Measurements from ENCODE around the gene ZNF736. TPM values are rescaled to one million over a fixed set of nuclear protein-coding genes. Genes with fewer than 3 reads are reported as not detected.
"Not testable (repeated sequence)": the region's sequence is repeated elsewhere in the genome, so short reads cannot be mapped to it uniquely, and the experiment has no call there.

Gene ZNF736
- total RNA-seq, 1 experiment from 2014 or later = 1.2 TPM

DNA sequence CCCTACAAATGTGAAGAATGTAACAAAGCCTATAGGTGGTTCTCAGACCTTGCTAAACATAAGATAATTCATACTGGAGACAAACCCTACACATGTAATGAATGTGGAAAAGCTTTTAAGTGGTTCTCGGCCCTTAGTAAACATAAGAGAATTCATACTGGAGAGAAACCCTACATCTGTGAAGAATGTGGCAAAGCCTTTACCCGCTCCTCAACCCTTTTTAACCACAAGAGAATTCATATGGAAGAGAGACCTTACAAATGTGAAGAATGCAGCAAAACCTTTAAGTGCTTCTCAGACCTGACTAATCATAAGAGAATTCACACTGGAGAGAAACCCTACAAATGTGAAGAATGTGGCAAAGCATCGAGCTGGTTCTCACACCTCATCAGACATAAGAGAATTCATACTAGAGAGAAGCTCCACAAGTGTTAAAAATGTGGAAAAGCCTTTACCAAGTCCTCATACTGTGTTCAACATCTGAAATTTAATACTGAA lies 35.0 kb downstream of the ZNF736 start:
- not testable (repeated sequence) for DNase-seq, H3K4me3 ChIP-seq, H3K9me3 ChIP-seq, H3K27me3 ChIP-seq, H3K36me3 ChIP-seq

DNA sequence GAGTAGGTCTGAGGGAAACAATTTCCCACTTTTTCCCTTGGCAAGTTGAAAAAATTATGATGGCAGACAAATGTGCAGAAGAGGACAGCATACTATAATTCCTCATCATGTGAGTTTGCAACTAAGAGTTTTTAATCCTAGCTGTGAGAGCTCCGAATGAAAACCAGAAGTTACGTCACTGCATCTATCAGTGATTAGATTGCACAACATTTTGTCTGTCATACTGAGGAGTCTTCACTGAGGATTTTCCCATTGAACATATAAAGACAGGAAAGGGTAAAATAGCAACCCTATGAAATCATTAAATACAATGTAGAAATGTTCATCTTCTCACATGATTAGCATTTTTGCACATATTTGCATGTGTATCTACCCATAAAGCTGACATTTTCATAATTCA lies 45.8 kb downstream of the ZNF736 start:
- Histone ChIP-seq H3K36me3 (no peaks in the 10 kb centered on the region; the same call in 1 of the 2 replicates), H3K9me3 (no peaks in the 10 kb centered on the region; the same call in 1 of the 2 replicates), H3K27me3 (no peaks in the 10 kb centered on the region), H3K4me3 (no peak overlapping the region)
- DNase-seq = no peak

DNA sequence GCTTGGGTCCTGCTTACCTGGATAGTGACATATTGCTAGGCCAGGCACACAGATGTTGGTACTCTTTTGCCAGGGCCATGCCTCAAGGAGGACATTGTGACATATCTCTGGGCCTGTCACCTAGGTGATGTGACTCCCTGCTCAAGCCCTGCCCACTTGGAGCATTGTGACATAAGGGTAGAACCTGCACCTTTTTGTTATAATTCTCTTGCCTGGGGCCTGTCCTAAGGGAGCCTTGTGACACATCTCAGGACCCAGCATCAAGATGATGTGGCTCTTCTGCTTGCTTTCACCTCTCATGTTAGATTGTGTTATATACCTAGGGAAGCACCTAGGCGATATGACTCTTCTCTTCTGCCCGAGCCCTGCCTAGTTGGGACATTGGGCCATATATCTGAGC lies 57.4 kb downstream of the ZNF736 start:
- Histone ChIP-seq H3K27me3 (no peaks in the 10 kb centered on the region), H3K36me3 (no peaks in the 10 kb centered on the region)
- no peak for DNase-seq

DNA sequence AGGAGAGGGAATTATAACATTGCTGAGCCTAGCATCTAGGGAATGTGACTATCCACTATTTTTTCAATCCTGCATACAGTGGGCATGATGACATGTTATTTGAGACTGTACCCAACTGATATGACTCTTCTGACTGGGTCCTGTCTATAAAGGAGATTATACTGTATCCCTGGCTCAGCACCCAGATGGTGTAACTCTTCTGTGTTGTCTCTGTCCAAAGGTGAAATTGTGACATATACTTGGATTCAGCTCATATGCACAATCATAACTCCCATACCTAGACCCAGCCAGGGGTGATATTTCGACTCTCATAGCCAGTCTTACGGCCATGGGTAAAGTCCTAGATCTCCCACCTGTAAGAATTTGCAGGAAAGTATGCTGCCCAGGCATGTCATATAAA lies 59.3 kb downstream of the ZNF736 start:
- Histone ChIP-seq H3K4me3 (no peak overlapping the region), H3K9me3 (no peaks in the 10 kb centered on the region), H3K27me3 (no peaks in the 10 kb centered on the region), H3K36me3 (no peaks in the 10 kb centered on the region)
- DNase-seq = no peak

More for the DNA sequence above, 57.4 kb downstream of the ZNF736 start:
- Histone ChIP-seq H3K9me3 (no peaks in the 10 kb centered on the region), H3K4me3 (no peak overlapping the region)

DNA sequence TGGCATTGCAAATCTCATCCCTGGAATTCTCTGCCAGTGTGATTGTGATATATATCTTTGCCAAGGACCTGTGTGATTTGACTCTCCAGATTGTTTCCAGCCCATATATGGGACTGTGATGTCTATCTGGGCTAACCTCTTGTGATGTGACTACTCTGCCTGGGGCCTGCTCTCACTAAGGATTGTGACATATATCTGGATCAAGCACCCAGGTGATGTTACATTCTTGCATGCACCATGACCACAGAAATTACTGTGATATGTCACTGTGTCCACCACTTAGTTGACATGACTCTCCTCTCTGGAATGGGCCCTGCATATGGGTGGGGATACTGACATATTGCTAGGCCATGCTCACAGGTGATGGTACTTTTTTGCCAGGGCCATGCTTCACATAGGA lies 86.6 kb downstream of the ZNF736 start:
- Histone ChIP-seq H3K9me3 (no peaks in the 10 kb centered on the region), H3K4me3 (no peak overlapping the region), H3K36me3 (no peaks in the 10 kb centered on the region), H3K27me3 (no peaks in the 10 kb centered on the region)
- no peak for DNase-seq

Other genes starting within 250 kb of the ZNF736 start
- not detected in 2 replicates for gene ZNF735, start 106.8 kb upstream of the ZNF736 start, total RNA-seq (2014; rRNA removed; shearing (Covaris generic); ENCODE audit: low replicate concordance)
- not detected in 2 replicates for gene ZNF679, start 85.5 kb upstream of the ZNF736 start, total RNA-seq (2014; rRNA removed; shearing (Covaris generic); ENCODE audit: low replicate concordance)
- gene ZNF680, start 249.1 kb downstream of the ZNF736 start, total RNA-seq (2014; rRNA removed; shearing (Covaris generic); ENCODE audit: low replicate concordance) = 5.5 and 15.7 TPM in 2 replicates